DND-41 (cell line): ENCODE results near the gene ARL4A.

Source experiments
- EZH2 ChIP-seq: IDR thresholded peaks from 3 replicates; pipeline ENCODE4 v1.6.1; 2012; ENCODE audit warnings: borderline replicate concordance, low read depth, mild to moderate bottlenecking, moderate library complexity, low read length, inconsistent platforms; ENCODE audit not compliant: severe bottlenecking
- TF ChIP-seq, protein P1 (sequence below): IDR thresholded peaks from 2 replicates; pipeline ENCODE4 v1.5.1; 2012; ENCODE audit warnings: borderline replicate concordance, low read length, moderate library complexity, mild to moderate bottlenecking; ENCODE audit not compliant: poor library complexity, severe bottlenecking; ENCODE audit errors: extremely low read depth

DNA sequence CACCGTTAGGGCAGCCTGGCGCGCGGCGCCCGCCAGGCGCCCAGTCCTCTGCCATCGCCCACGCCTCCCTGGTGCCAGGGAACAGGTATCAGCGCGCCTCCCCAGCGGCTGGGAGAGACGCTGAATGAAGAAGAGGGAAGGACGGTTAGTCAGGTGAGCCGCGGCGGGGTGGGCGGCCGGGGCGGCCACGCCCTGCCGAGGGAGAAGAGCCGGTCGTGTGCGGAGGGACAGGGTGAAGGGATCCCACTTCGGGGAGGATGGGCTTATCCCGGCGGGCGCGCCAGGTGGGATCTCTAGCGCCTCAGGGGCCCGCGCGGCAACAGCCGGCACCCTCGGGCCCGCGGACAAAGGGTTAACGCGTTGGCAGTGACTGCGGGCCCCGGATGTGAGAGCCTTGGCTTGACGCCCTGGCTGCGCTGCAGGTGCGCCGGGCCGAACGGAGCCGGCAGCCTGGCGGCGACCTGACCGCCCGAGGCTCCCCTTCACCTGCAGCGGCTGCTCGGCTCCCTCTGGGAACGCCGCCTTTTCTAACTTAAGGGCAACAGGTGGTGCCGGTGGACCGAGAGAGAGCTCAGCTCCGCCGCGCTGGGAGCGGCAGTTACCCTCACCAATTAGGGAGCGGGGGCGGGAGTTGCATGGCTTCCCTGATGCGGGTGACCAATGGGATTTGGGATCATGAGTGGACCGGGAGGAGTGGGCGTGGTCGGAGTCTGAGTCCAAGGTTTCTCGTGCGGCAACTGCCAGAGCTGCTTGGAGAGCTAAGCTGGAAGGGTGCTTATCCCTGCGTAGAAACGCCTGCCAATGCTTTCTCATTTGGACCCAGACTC lies at the start of gene ARL4A:
- TF ChIP-seq, protein P1, sequence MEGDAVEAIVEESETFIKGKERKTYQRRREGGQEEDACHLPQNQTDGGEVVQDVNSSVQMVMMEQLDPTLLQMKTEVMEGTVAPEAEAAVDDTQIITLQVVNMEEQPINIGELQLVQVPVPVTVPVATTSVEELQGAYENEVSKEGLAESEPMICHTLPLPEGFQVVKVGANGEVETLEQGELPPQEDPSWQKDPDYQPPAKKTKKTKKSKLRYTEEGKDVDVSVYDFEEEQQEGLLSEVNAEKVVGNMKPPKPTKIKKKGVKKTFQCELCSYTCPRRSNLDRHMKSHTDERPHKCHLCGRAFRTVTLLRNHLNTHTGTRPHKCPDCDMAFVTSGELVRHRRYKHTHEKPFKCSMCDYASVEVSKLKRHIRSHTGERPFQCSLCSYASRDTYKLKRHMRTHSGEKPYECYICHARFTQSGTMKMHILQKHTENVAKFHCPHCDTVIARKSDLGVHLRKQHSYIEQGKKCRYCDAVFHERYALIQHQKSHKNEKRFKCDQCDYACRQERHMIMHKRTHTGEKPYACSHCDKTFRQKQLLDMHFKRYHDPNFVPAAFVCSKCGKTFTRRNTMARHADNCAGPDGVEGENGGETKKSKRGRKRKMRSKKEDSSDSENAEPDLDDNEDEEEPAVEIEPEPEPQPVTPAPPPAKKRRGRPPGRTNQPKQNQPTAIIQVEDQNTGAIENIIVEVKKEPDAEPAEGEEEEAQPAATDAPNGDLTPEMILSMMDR = no peak
- TF ChIP-seq EZH2 = no peak
